Thyroid gland (tissue), 4 donors: Measurements from ENCODE around the gene FAM124B. TPM values are rescaled to one million over a fixed set of nuclear protein-coding genes. Genes with fewer than 3 reads are reported as not detected.

ENCODE experiments used
- DNase-seq, 2 donors: peaks; one replicate each; pipeline ENCODE4 v3.0.0-alpha.2; 2019
- H3K27ac ChIP-seq, 3 donors: fragments of 200-600 bp; sonication (generic); 1 replicate in 2 of 3; 2 replicates in 1 of 3; pipeline ENCODE4 v1.5.1; 2016 to 2019; ENCODE audit warnings: mild to moderate bottlenecking in 1 of 3, moderate library complexity in 1 of 3
- H3K27me3 ChIP-seq: fragments of 200-600 bp; sonication (generic); one replicate; pipeline ENCODE4 v1.5.1; 2019
- H3K36me3 ChIP-seq, 2 donors: fragments of 200-600 bp; sonication (generic); one replicate each; pipeline ENCODE4 v1.5.1; 2016 to 2019
- H3K4me1 ChIP-seq, 2 donors: fragments of 200-600 bp; sonication (generic); one replicate each; pipeline ENCODE4 v1.5.1; 2017 to 2019
- H3K4me3 ChIP-seq, 3 donors: fragments of 200-600 bp; sonication (generic); replicated peaks in 1 of 3; 1 replicate in 2 of 3; 2 replicates in 1 of 3; pipeline ENCODE4 v1.5.1; 2016; ENCODE audit warnings: mild to moderate bottlenecking in 1 of 3
- H3K9me3 ChIP-seq: fragments of 200-600 bp; sonication (generic); one replicate; pipeline ENCODE4 v1.5.1; 2017
- POLR2A ChIP-seq, 2 donors: fragments of 450-650 bp; IDR thresholded peaks; one replicate each; pipeline ENCODE4 v1.6.1; 2017; ENCODE audit warnings: antibody characterized with exemption in 2 of 2, mild to moderate bottlenecking in 2 of 2, moderate library complexity in 1 of 2
- WGBS, 2 donors: methylation state at CpG; one replicate each; pipeline ENCODE4 v1.1.5; 2017; 5-methylcytosine and 5-hydroxymethylcytosine counted together
- intact Hi-C: fragments of 100-400 bp; cut with DNase I; formaldehyde crosslinking; loops from one replicate; pipeline ENCODE4 v1.15.1; 2023
- total RNA-seq, 4 donors: library from RNA; depleted of rRNA; stranded (reverse); fragments of >200 nt; gene quantifications; one replicate each; pipeline ENCODE4 v1.2.3, GENCODE V29; 2016
- TF ChIP-seq, protein P1 (sequence below), 6 experiments: fragments of 200-600 bp in 3 of 6; fragments of 450-650 bp in 3 of 6; sonication (generic) in 3 of 6; IDR thresholded peaks; one replicate each; pipeline ENCODE4 v1.5.1; 2016 to 2019; ENCODE audit warnings: antibody characterized with exemption in 6 of 6, mild to moderate bottlenecking in 2 of 6, inconsistent platforms in 1 of 6, moderate library complexity in 1 of 6

Gene FAM124B, protein sequence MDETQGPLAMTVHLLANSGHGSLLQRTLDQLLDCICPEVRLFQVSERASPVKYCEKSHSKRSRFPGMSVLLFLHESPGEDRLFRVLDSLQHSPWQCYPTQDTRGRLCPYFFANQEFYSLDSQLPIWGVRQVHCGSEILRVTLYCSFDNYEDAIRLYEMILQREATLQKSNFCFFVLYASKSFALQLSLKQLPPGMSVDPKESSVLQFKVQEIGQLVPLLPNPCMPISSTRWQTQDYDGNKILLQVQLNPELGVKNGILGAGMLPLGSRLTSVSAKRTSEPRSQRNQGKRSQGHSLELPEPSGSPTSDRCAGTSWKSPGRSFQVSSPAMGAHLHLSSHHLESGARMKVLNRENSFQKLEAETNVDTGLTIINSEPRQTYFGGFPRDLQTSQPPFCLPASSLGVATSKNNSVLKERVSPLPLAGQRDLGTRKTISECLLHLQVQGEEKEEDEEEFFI
- total RNA-seq: 1 to 10 TPM in 3 of 4 donors, under 1 TPM in 1; 0.88 to 2.7 (median 1.3) TPM

DNA sequence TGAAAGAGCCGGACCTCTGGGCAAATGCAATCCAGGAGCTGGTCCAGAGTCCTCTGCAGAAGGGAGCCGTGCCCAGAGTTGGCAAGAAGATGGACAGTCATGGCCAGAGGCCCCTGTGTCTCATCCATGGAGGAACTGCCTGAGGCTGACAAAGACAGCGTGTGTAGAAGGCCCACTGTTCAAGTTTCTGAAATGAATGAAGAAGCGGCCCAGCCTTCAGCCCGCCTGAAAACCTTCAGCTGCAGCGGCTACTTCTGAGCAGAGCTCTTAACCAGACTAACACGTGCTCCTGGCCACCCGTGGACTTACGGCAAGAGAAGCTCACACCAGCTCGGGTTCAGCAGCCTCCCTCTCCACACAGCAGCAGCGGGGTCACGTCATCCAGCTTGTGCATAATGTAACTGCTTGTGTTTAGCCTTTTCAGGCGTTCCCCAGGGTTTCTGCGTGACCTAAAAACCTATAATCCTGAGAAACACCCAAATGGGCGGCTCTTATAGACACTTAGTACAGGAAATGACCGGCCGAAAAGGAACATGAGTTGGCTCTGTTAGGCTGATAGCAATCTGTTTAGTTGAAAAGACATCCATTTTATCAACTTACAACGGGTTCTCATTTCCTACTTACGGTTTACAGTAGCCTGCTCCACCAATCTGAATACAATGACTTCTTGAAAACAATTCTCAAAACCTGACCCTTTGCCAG is at the start of gene FAM124B:
FAM124B (minus strand) TSS at position 467 of the 702 bp plus-strand sequence; CDS start at position 128, 339 bp downstream.
- Histone ChIP-seq H3K4me1 (no peaks in the 10 kb centered on the region), H3K36me3 (no peaks in the 10 kb centered on the region), H3K27me3 (no peaks in the 10 kb centered on the region), H3K27ac (peak within 1 kb of the TSS in 2 of 3 donors; percentile 22 to 24), H3K4me3 (peak within 1 kb of the TSS in 1 of 3 donors; percentile 9), H3K9me3 (no peaks in the 10 kb centered on the region)
- intact Hi-C loops: no loop called here
- TF ChIP-seq, protein P1, sequence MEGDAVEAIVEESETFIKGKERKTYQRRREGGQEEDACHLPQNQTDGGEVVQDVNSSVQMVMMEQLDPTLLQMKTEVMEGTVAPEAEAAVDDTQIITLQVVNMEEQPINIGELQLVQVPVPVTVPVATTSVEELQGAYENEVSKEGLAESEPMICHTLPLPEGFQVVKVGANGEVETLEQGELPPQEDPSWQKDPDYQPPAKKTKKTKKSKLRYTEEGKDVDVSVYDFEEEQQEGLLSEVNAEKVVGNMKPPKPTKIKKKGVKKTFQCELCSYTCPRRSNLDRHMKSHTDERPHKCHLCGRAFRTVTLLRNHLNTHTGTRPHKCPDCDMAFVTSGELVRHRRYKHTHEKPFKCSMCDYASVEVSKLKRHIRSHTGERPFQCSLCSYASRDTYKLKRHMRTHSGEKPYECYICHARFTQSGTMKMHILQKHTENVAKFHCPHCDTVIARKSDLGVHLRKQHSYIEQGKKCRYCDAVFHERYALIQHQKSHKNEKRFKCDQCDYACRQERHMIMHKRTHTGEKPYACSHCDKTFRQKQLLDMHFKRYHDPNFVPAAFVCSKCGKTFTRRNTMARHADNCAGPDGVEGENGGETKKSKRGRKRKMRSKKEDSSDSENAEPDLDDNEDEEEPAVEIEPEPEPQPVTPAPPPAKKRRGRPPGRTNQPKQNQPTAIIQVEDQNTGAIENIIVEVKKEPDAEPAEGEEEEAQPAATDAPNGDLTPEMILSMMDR (IDR thresholded peaks at IDR 0.05): no peak
- no peak for TF ChIP-seq POLR2A (IDR thresholded peaks at IDR 0.05)
- WGBS, 2 donors: 19 to 35% methylated on average over 18 to 19 of the region's 19 CpGs
- DNase-seq: peak; percentile 26 to 32

DNA sequence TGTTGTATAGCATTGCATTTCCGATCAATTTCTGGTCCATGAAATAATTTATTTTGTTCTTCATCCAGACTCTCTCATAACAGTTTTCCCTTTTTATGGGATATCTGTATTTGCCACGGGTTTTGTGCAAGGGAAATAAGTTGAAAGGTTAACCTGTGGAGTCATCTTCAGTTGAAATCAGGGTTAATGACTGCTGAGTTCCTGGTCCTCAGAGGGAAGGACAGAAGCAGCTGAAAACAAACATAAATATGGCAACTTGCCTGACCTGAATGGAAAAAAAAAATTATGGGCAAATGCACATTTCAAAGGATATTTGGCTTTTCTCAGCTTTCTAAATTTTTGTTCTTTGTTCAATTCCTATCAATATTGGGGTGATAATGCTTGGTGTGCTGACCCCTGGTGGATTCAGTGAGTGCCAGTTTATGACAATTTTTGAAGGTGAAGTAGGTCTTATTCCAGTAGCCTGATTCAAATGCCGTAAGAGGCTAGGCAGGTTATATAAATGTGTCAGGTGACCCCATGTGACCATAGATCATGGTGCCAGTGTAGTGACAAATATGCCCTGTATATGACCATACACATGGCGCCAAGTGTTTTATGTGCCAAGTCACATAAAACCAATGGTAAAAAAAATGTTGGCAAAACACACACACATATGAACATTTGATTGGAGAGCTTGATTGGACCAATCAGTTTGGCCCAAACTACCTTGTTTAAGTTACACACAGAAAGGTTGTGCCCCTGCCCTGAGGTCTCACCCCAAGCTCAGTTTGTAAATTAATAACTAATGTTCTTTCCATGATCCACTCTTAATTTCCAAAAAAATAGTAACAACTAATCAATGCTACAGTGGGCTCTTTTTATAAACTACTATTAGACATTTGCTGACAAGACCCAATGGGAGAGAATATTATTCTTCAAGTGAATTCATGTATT is 47.6 kb upstream of the FAM124B start:
- no peak for DNase-seq
- Histone ChIP-seq H3K36me3 (no peaks in the 10 kb centered on the region), H3K4me1 (no peaks in the 10 kb centered on the region), H3K27ac (no peak overlapping the region), H3K4me3 (no peak overlapping the region), H3K9me3 (no peaks in the 10 kb centered on the region), H3K27me3 (no peaks in the 10 kb centered on the region)
- TF ChIP-seq, protein P1 (IDR thresholded peaks at IDR 0.05): peak in 4 of 6 experiments; percentile 31 to 57 (median 44)
- no peak for TF ChIP-seq POLR2A (IDR thresholded peaks at IDR 0.05)
- intact Hi-C loops: no loop called here
- 55 to 57% methylated on average over 4 of the region's 4 CpGs for WGBS, 2 donors

DNA sequence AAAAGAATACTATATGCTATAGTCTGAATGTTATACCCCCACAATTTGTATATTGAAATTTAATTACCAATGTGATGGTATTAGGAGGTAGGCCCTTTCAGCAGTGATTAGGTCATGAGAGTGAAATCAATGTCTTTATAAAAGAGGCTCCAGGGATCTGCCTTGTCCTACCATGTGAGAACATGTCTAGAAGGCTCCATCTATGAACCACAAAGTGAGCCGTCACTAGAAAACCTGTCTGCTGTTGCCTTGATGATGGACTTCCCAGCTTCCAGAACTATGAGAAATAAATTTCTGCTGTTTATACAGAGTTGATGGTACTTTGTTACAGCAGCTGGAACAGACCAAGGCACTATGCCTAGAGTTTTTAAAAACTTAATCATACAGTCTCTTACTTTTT is 46.3 kb upstream of the FAM124B start:
- no peaks in the 10 kb centered on the region for H3K4me1 ChIP-seq
- no peak overlapping the region for H3K4me3 ChIP-seq
- H3K27ac ChIP-seq: no peak overlapping the region
- WGBS, 2 donors: 93 to 100% methylated on average over 1 of the region's 1 CpG
- no peaks in the 10 kb centered on the region for H3K27me3 ChIP-seq
- DNase-seq: no peak
- no peaks in the 10 kb centered on the region for H3K36me3 ChIP-seq
- H3K9me3 ChIP-seq: no peaks in the 10 kb centered on the region
- TF ChIP-seq, protein P1 (IDR thresholded peaks at IDR 0.05): no peak
- TF ChIP-seq POLR2A (IDR thresholded peaks at IDR 0.05): no peak
- intact Hi-C loops: no loop called here

DNA sequence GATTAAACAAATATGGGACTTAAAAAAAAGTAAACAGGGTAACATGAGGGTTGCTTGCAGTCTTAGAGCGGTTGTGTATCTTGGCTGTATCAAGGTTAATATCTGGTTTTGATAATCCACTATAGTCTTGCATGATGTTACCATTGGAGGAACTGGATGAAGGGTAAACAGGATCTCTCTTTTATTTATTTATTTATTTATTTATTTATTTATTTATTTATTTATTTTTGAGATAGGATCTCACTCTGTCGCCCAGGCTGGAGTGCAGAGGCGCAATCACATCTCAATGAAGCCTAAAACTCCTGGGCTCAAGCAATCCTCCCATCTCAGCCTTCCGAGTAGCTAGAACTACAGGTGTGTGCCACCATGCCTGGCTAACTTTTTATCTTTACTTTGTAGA is 42.9 kb upstream of the FAM124B start:
- no peaks in the 10 kb centered on the region for H3K4me1 ChIP-seq
- H3K27ac ChIP-seq: no peak overlapping the region
- no peaks in the 10 kb centered on the region for H3K27me3 ChIP-seq
- intact Hi-C loops: no loop called here
- no peaks in the 10 kb centered on the region for H3K36me3 ChIP-seq
- TF ChIP-seq POLR2A (IDR thresholded peaks at IDR 0.05): no peak
- TF ChIP-seq, protein P1 (IDR thresholded peaks at IDR 0.05): no peak
- WGBS, 2 donors: 95 to 99% methylated on average over 4 of the region's 4 CpGs
- H3K4me3 ChIP-seq: no peak overlapping the region
- H3K9me3 ChIP-seq: no peaks in the 10 kb centered on the region
- no peak for DNase-seq
